ENCODE results near the gene AAK1. TPM values are rescaled to one million over a fixed set of nuclear protein-coding genes. Genes with fewer than 3 reads are reported as not detected.

The AAK1 gene
- total RNA-seq, 4 donors from 2014 or later, result 28.0 to 35.5 (median 32.8) TPM

DNA sequence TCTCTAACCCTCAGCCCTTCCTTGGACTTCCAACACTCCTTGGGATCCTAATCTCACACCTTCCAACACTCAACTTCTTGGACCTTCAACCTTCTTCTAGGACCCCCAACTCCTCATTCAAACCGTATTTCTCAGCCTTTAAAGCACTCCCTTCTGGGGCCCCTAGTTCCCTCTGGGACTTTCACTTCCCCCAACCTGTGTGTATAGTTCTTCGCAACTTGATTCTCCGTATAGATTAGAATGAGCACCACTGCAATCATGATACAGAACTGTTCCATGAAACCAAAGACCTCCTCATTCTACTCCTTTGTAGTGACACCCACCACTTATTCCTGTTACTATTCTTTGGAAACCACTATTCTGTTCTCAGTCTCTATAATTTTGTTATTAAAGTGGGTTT lies 144.3 kb downstream of the AAK1 start:
- Histone ChIP-seq H3K4me3 (no peak overlapping the region), H3K4me1 (no peaks in the 10 kb centered on the region), H3K9me3 (no peaks in the 10 kb centered on the region), H3K27me3 (no peaks in the 10 kb centered on the region), H3K27ac (no peak overlapping the region), H3K36me3 (peaks cover 0 to 72% (median 4%) of the 10 kb centered on the region in 3 donors)
- intact Hi-C loops (cut with DNase I), result no loop called here
- no peak for DNase-seq
- no peak for TF ChIP-seq POLR2A (IDR thresholded peaks at IDR 0.05)
- TF ChIP-seq, protein P1, sequence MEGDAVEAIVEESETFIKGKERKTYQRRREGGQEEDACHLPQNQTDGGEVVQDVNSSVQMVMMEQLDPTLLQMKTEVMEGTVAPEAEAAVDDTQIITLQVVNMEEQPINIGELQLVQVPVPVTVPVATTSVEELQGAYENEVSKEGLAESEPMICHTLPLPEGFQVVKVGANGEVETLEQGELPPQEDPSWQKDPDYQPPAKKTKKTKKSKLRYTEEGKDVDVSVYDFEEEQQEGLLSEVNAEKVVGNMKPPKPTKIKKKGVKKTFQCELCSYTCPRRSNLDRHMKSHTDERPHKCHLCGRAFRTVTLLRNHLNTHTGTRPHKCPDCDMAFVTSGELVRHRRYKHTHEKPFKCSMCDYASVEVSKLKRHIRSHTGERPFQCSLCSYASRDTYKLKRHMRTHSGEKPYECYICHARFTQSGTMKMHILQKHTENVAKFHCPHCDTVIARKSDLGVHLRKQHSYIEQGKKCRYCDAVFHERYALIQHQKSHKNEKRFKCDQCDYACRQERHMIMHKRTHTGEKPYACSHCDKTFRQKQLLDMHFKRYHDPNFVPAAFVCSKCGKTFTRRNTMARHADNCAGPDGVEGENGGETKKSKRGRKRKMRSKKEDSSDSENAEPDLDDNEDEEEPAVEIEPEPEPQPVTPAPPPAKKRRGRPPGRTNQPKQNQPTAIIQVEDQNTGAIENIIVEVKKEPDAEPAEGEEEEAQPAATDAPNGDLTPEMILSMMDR (IDR thresholded peaks at IDR 0.05), result no peak
- 64 to 77% methylated on average over 3 of the region's 3 CpGs for WGBS, 2 donors

DNA sequence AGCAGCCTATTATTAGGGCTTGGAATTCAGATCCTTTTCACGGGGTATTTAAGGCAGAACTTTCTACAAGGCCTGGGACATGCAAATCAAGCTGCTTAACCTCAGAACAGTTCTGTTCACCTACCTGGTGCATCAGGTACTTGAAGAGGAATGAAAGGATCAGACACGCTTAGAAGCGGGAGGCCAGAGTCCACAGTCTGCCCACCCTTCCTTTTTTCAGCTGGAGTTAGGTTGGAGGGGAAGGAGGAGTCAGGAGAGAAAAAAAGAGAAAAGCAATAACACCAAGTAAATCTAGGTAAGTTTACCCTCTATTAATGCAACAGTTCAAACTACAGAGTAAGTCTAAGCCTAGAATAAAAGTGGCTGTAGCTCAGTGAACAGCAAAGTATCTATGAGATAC lies 147.7 kb downstream of the AAK1 start:
- DNase-seq, result no peak
- intact Hi-C loops (cut with DNase I), result no loop called here
- H3K4me3 ChIP-seq, result no peak overlapping the region
- H3K27ac ChIP-seq, result no peak overlapping the region
- peaks cover 0 to 56% (median 0%) of the 10 kb centered on the region in 3 donors for H3K36me3 ChIP-seq
- WGBS, 2 donors, result 92 to 93% methylated on average over 3 of the region's 3 CpGs
- H3K27me3 ChIP-seq, result no peaks in the 10 kb centered on the region
- no peak for TF ChIP-seq POLR2A (IDR thresholded peaks at IDR 0.05)
- TF ChIP-seq, protein P1 (IDR thresholded peaks at IDR 0.05), result no peak
- no peaks in the 10 kb centered on the region for H3K9me3 ChIP-seq
- H3K4me1 ChIP-seq, result no peaks in the 10 kb centered on the region

DNA sequence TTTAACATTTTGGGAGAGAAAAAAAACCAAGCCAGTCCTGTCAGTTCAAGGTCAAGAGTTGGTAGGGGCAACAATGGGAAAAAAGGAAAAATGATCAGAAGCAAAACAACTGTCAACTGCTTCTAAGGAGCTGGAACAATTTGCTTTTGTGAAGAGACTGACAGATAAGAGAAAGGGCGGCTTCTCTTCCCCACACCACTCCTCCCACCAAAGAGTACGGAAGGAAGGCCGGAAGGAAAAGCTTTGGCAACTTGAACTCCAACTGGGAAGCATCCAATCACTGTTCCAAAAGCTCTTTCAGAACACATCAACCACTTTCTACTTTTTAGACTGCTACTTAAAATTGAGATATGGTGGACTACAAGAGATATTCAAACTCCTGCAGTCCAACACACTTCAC lies 148.5 kb downstream of the AAK1 start:
- TF ChIP-seq, protein P1 (IDR thresholded peaks at IDR 0.05), result no peak
- TF ChIP-seq POLR2A (IDR thresholded peaks at IDR 0.05), result no peak

GRCh38 chr2:69494126-69494525 lies 149.4 kb downstream of the AAK1 start:
- no peak for DNase-seq
- Histone ChIP-seq H3K27me3 (no peaks in the 10 kb centered on the region), H3K4me3 (no peak overlapping the region), H3K9me3 (no peaks in the 10 kb centered on the region), H3K27ac (no peak overlapping the region), H3K4me1 (no peaks in the 10 kb centered on the region), H3K36me3 (peaks cover 0 to 63% (median 0%) of the 10 kb centered on the region in 3 donors)
- TF ChIP-seq, protein P1 (IDR thresholded peaks at IDR 0.05), result no peak
- TF ChIP-seq POLR2A (IDR thresholded peaks at IDR 0.05), result no peak
- intact Hi-C loops (cut with DNase I), result no loop called here
- 66 to 89% methylated on average over 1 to 3 of the region's 3 CpGs for WGBS, 2 donors

More for the DNA sequence above, 148.5 kb downstream of the AAK1 start:
- Histone ChIP-seq H3K9me3 (no peaks in the 10 kb centered on the region), H3K36me3 (peaks cover 0 to 59% (median 0%) of the 10 kb centered on the region in 3 donors), H3K27me3 (no peaks in the 10 kb centered on the region), H3K27ac (no peak overlapping the region), H3K4me1 (no peaks in the 10 kb centered on the region), H3K4me3 (no peak overlapping the region)
- no peak for DNase-seq
- 93 to 95% methylated on average over 3 of the region's 3 CpGs for WGBS, 2 donors
- intact Hi-C loops (cut with DNase I), result no loop called here

DNA sequence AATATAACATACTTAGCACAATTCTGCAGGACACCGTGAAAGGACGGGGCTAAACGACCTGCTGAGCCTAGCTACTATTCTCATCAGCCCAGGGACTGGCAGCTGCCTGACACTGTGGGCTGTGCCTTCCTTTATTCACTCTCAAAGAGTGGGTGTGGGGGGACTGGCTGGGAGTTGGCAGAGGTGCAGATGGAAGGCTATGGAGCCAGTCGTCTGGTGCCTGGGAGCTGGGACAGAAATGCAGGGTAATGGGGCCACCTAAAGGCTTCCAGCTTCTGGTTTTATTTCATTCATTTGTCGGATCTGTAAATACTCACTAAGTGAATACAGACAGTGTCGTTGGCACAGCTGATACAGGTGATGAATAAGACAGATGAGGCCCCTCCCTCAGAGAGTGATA lies 150.3 kb downstream of the AAK1 start:
- peaks cover 0 to 62% (median 0%) of the 10 kb centered on the region in 3 donors for H3K36me3 ChIP-seq
- no peaks in the 10 kb centered on the region for H3K9me3 ChIP-seq
- no peaks in the 10 kb centered on the region for H3K4me1 ChIP-seq
- no peak overlapping the region for H3K4me3 ChIP-seq
- DNase-seq, result no peak
- WGBS, 2 donors, result 61 to 64% methylated on average over 6 of the region's 6 CpGs
- no peak overlapping the region for H3K27ac ChIP-seq
- intact Hi-C loops (cut with DNase I), result no loop called here
- H3K27me3 ChIP-seq, result no peaks in the 10 kb centered on the region
- TF ChIP-seq POLR2A (IDR thresholded peaks at IDR 0.05), result no peak
- TF ChIP-seq, protein P1 (IDR thresholded peaks at IDR 0.05), result no peak

Measured in esophagus squamous epithelium (tissue), 5 donors.